H1 (cell line): Measurements from ENCODE around the gene RABEP2. TPM values are rescaled to one million over a fixed set of nuclear protein-coding genes. Genes with fewer than 3 reads are reported as not detected.

Experiments used
- CBX5 ChIP-seq: fragments of 300-800, 300-1000 bp; sonication (generic); IDR thresholded peaks from 2 replicates; pipeline ENCODE4 v1.7.1; 2016; ENCODE audit warnings: antibody characterized with exemption, low read length, low read depth
- EGR1 ChIP-seq: IDR thresholded peaks from 2 replicates; pipeline ENCODE4 v1.6.1; 2011; ENCODE audit warnings: low read depth, low read length, borderline replicate concordance
- EP300 ChIP-seq, 2 experiments: IDR thresholded peaks; 1 replicate in 1 of 2; 2 replicates in 1 of 2; pipeline ENCODE4 v1.6.1; 2011 to 2012; ENCODE audit warnings: low read depth in 2 of 2, low read length in 2 of 2, mild to moderate bottlenecking in 2 of 2, borderline replicate concordance in 1 of 2, inconsistent platforms in 1 of 2, moderate library complexity in 1 of 2
- KDM4A ChIP-seq: IDR thresholded peaks from one replicate; pipeline ENCODE4 v1.7.1; 2012; ENCODE audit warnings: low read depth, mild to moderate bottlenecking, moderate library complexity, low read length, inconsistent platforms; ENCODE audit not compliant: severe bottlenecking
- NRF1 ChIP-seq: IDR thresholded peaks from 2 replicates; pipeline ENCODE4 v1.6.1; 2011; ENCODE audit warnings: mild to moderate bottlenecking, low read depth, low read length, improper control_type of control experiment
- RAD21 ChIP-seq, 2 experiments: IDR thresholded peaks in 1 of 2; conservative IDR thresholded peaks in 1 of 2; 2 replicates each; pipeline ENCODE4 v1.6.1; 2011; ENCODE audit warnings: low read depth in 2 of 2, low read length in 2 of 2, improper control_type of control experiment in 1 of 2, inconsistent platforms in 1 of 2, mild to moderate bottlenecking in 1 of 2, moderate library complexity in 1 of 2
- USF2 ChIP-seq: IDR thresholded peaks from 2 replicates; pipeline ENCODE4 v1.6.1; 2011; ENCODE audit warnings: low read length, improper control_type of control experiment
- polyA plus RNA-seq, 7 experiments: library from polyadenylated mRNA; depleted of rRNA in 3 of 7; stranded (reverse) in 5 of 7; unstranded in 2 of 7; fragments of >200 nt in 5 of 7; fragments of 200-250 nt in 2 of 7; gene quantifications; 1 replicate in 5 of 7; 2 replicates in 1 of 7; 4 replicates in 1 of 7; pipeline versions ENCODE4 v1.2.1 to v1.2.3, GENCODE V29; 2011 to 2013; ENCODE audit warnings: missing spikeins in 2 of 7, mixed read lengths in 2 of 7
- total RNA-seq: library from RNA; stranded (reverse); fragmentation: NEBNext Ultra II Directional; extraction: Animal tissue kit (Norgen Biotek cat#: 25700); gene quantifications from 2 replicates; pipeline ENCODE4 v1.2.1, GENCODE V29; 2021

RABEP2 gene
- total and polyA plus RNA-seq, 2 of the 8 experiments (the other 6 are each of a cell fraction or from before 2014, with no cell fraction given): 10.4 to 14.9 TPM

DNA sequence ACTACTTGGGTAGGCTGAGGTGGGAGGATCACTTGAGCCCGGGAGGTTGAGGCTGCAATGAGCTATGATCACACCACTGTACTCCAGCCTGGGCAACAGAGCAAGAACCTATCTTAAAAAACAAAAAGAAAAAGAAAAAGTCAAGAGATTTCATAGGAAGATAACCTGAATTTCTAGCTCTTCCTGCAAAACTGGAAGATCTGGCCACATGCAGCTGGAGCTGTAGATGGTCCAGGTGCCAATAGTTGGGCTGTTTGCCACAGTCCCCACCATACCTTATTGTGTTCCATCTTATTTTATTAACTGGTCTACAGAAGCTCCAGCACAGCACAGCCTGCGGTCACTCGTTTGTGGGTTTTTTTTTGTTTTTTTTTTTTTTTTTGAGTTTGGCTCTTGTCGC lies 31.7 kb downstream of the RABEP2 start (continued):
- TF ChIP-seq EP300 (IDR thresholded peaks at IDR 0.05; ENCODE audit: borderline replicate concordance in 1 of 2, low read depth in 2 of 2, low read length in 2 of 2): no peak
- TF ChIP-seq RAD21 (IDR thresholded peaks at IDR 0.05 in 1 of 2, conservative IDR thresholded peaks at IDR 0.05 in 1 of 2; ENCODE audit: low read depth in 2 of 2, low read length in 2 of 2): no peak
- no peak for TF ChIP-seq EGR1
- no peak for TF ChIP-seq NRF1
- TF ChIP-seq KDM4A: no peak
- no peak for TF ChIP-seq CBX5
- no peak for TF ChIP-seq USF2
